Naive B cell (primary cell): ENCODE data around the gene ATOSB. TPM values are rescaled to one million over a fixed set of nuclear protein-coding genes. Genes with fewer than 3 reads are reported as not detected.

Experiments
- ATAC-seq, 2 donors: fragments of 150-1000 bp; cut with Tn5 transposase; 2 replicates each; pipeline ENCODE4 v1.10.0; 2021; ENCODE audit warnings: low read depth in 2 of 2, mild to moderate bottlenecking in 2 of 2, moderate library complexity in 2 of 2
- DNase-seq: peaks from one replicate; pipeline ENCODE4 v3.0.0; 2022
- H3K27ac Mint-ChIP-seq, 6 donors: one replicate each; pipeline ENCODE4 v1.8.0; 2020 to 2022; ENCODE audit warnings: mild to moderate bottlenecking in 6 of 6, mixed read lengths in 6 of 6, moderate library complexity in 5 of 6, inconsistent platforms in 2 of 6
- H3K27me3 Mint-ChIP-seq, 3 donors: one replicate each; pipeline ENCODE4 v1.8.0; 2021 to 2022; ENCODE audit warnings: mixed read lengths in 3 of 3, mild to moderate bottlenecking in 1 of 3
- H3K36me3 Mint-ChIP-seq, 2 donors: one replicate each; pipeline ENCODE4 v1.8.0; 2020 to 2022; ENCODE audit warnings: mixed read lengths in 2 of 2, inconsistent platforms in 1 of 2, mild to moderate bottlenecking in 1 of 2
- H3K4me1 Mint-ChIP-seq, 3 donors: one replicate each; pipeline ENCODE4 v1.8.0; 2020 to 2022; ENCODE audit warnings: mixed read lengths in 3 of 3, inconsistent platforms in 1 of 3, mild to moderate bottlenecking in 1 of 3, moderate library complexity in 1 of 3
- H3K4me3 Mint-ChIP-seq, 8 donors: one replicate each; pipeline ENCODE4 v1.8.0; 2020 to 2022; ENCODE audit warnings: mild to moderate bottlenecking in 8 of 8, mixed read lengths in 8 of 8, moderate library complexity in 8 of 8, inconsistent platforms in 2 of 8
- H3K9me3 Mint-ChIP-seq, 7 donors: one replicate each; pipeline ENCODE4 v1.8.0; 2020 to 2022; ENCODE audit warnings: mixed read lengths in 7 of 7, mild to moderate bottlenecking in 5 of 7, inconsistent platforms in 2 of 7, moderate library complexity in 1 of 7
- polyA plus RNA-seq, 6 donors: library from polyadenylated mRNA; unstranded; fragments of 300-500 nt; fragmentation: Illumina TruSeq; gene quantifications; one replicate each; pipeline ENCODE4 v1.2.3, GENCODE V29; 2021; ENCODE audit warnings: low read depth in 6 of 6

ATOSB gene
- polyA plus RNA-seq, 6 donors from 2014 or later = 0.10 to 1.6 (median 0.99) TPM

- peak; percentile 86 to 88 for ATAC-seq
- H3K27ac Mint-ChIP-seq = peak within 1 kb of the TSS; percentile 90 to 98 (median 95)
- H3K4me1 Mint-ChIP-seq = peaks cover 30 to 46% (median 43%) of the 10 kb centered on the region in 3 donors
- peak; percentile 98 for DNase-seq
- H3K27me3 Mint-ChIP-seq = no peaks in the 10 kb centered on the region
- H3K4me3 Mint-ChIP-seq = peak within 1 kb of the TSS; percentile 87 to 98 (median 94)
- H3K36me3 Mint-ChIP-seq = peaks cover 0 to 5% of the 10 kb centered on the region in 2 donors
- peaks cover 0 to 2% (median 0%) of the 10 kb centered on the region in 7 donors for H3K9me3 Mint-ChIP-seq
Observed at GRCh38 chr9:35072461-35073278, 43.0 kb downstream of the ATOSB start, which contains the start of gene VCP. TSS of gene VCP (minus strand) at chr9:35072625. CDS start at chr9:35072353, 272 bp downstream.

GRCh38 chr9:35071814-35072460 is 43.7 kb downstream of the ATOSB start:
- Mint-ChIP-seq H3K36me3 (peaks cover 7 to 10% of the 10 kb centered on the region in 2 donors), H3K4me3 (peak overlapping the region; percentile 87 to 98 (median 94)), H3K27ac (peak overlapping the region; percentile 90 to 98 (median 95)), H3K9me3 (peaks cover 0 to 2% (median 0%) of the 10 kb centered on the region in 7 donors), H3K27me3 (no peaks in the 10 kb centered on the region), H3K4me1 (peaks cover 31 to 51% (median 50%) of the 10 kb centered on the region in 3 donors)
- peak; percentile 50 to 56 for ATAC-seq
- peak; percentile 83 for DNase-seq

- H3K36me3 Mint-ChIP-seq = peaks cover 12 to 15% of the 10 kb centered on the region in 2 donors
- ATAC-seq (no peak), DNase-seq (peak; percentile 47)
- H3K9me3 Mint-ChIP-seq = peaks cover 0 to 2% (median 0%) of the 10 kb centered on the region in 7 donors
- no peaks in the 10 kb centered on the region for H3K27me3 Mint-ChIP-seq
- peak overlapping the region; percentile 88 to 98 (median 95) for H3K27ac Mint-ChIP-seq
- H3K4me3 Mint-ChIP-seq = peak overlapping the region; percentile 87 to 98 (median 94)
- peaks cover 31 to 55% (median 55%) of the 10 kb centered on the region in 3 donors for H3K4me1 Mint-ChIP-seq
Observed at GRCh38 chr9:35070823-35071813, 44.5 kb downstream of the ATOSB start.

GRCh38 chr9:35069020-35069419 is 46.6 kb downstream of the ATOSB start:
- peaks cover 0 to 2% (median 0%) of the 10 kb centered on the region in 7 donors for H3K9me3 Mint-ChIP-seq
- peaks cover 31 to 55% (median 50%) of the 10 kb centered on the region in 3 donors for H3K4me1 Mint-ChIP-seq
- peaks cover 12 to 15% of the 10 kb centered on the region in 2 donors for H3K36me3 Mint-ChIP-seq
- H3K27me3 Mint-ChIP-seq = no peaks in the 10 kb centered on the region
- peak overlapping the region in 2 of 6 donors; percentile 36 to 50 for H3K27ac Mint-ChIP-seq
- peak overlapping the region in 7 of 8 donors; percentile 42 to 98 (median 68) for H3K4me3 Mint-ChIP-seq
- DNase-seq = no peak
- no peak for ATAC-seq

GRCh38 chr9:35067056-35067455 is 48.6 kb downstream of the ATOSB start:
- Mint-ChIP-seq H3K36me3 (peaks cover 30 to 33% of the 10 kb centered on the region in 2 donors), H3K4me1 (peaks cover 25 to 47% (median 43%) of the 10 kb centered on the region in 3 donors), H3K9me3 (no peaks in the 10 kb centered on the region), H3K27me3 (no peaks in the 10 kb centered on the region), H3K4me3 (peak overlapping the region in 1 of 8 donors; percentile 10), H3K27ac (peak overlapping the region in 1 of 6 donors; percentile 61)
- ATAC-seq (no peak), DNase-seq (no peak)

- no peak for DNase-seq
- H3K27me3 Mint-ChIP-seq = no peaks in the 10 kb centered on the region
- peaks cover 43 to 45% of the 10 kb centered on the region in 2 donors for H3K36me3 Mint-ChIP-seq
- H3K4me3 Mint-ChIP-seq = no peak overlapping the region
- peaks cover 0 to 10% (median 3%) of the 10 kb centered on the region in 3 donors for H3K4me1 Mint-ChIP-seq
- ATAC-seq = no peak
- no peaks in the 10 kb centered on the region for H3K9me3 Mint-ChIP-seq
- peak overlapping the region in 4 of 6 donors; percentile 26 to 88 (median 66) for H3K27ac Mint-ChIP-seq
Observed at GRCh38 chr9:35060548-35061207, 55.0 kb downstream of the ATOSB start.

GRCh38 chr9:35059438-35059837 is 56.2 kb downstream of the ATOSB start:
- DNase-seq (no peak), ATAC-seq (no peak)
- Mint-ChIP-seq H3K9me3 (no peaks in the 10 kb centered on the region), H3K4me3 (no peak overlapping the region), H3K4me1 (peaks cover 0 to 10% (median 3%) of the 10 kb centered on the region in 3 donors), H3K27ac (no peak overlapping the region), H3K36me3 (peaks cover 47 to 48% of the 10 kb centered on the region in 2 donors), H3K27me3 (no peaks in the 10 kb centered on the region)

- peaks cover 3 to 10% (median 3%) of the 10 kb centered on the region in 3 donors for H3K4me1 Mint-ChIP-seq
- DNase-seq (no peak), ATAC-seq (no peak)
- no peaks in the 10 kb centered on the region for H3K9me3 Mint-ChIP-seq
- H3K27ac Mint-ChIP-seq = no peak overlapping the region
- no peaks in the 10 kb centered on the region for H3K27me3 Mint-ChIP-seq
- no peak overlapping the region for H3K4me3 Mint-ChIP-seq
- peaks cover 34 to 38% of the 10 kb centered on the region in 2 donors for H3K36me3 Mint-ChIP-seq
Observed at GRCh38 chr9:35057271-35057620, 58.4 kb downstream of the ATOSB start.

- Mint-ChIP-seq H3K4me3 (no peak overlapping the region), H3K27me3 (no peaks in the 10 kb centered on the region), H3K9me3 (no peaks in the 10 kb centered on the region), H3K4me1 (peaks cover 3 to 10% (median 3%) of the 10 kb centered on the region in 3 donors), H3K27ac (no peak overlapping the region), H3K36me3 (peaks cover 31 to 36% of the 10 kb centered on the region in 2 donors)
- DNase-seq = no peak
- ATAC-seq = no peak
Observed at GRCh38 chr9:35056571-35057270, 58.9 kb downstream of the ATOSB start.

- no peak for DNase-seq
- Mint-ChIP-seq H3K4me3 (no peak overlapping the region), H3K4me1 (peaks cover 9 to 17% (median 10%) of the 10 kb centered on the region in 3 donors), H3K27ac (peak overlapping the region in 1 of 6 donors; percentile 2), H3K9me3 (no peaks in the 10 kb centered on the region), H3K27me3 (no peaks in the 10 kb centered on the region), H3K36me3 (peaks cover 21 to 36% of the 10 kb centered on the region in 2 donors)
- ATAC-seq = no peak
Observed at GRCh38 chr9:35054871-35055644, 60.6 kb downstream of the ATOSB start.

GRCh38 chr9:35054185-35054835 is 61.4 kb downstream of the ATOSB start:
- H3K4me3 Mint-ChIP-seq = no peak overlapping the region
- DNase-seq (no peak), ATAC-seq (no peak)
- no peaks in the 10 kb centered on the region for H3K9me3 Mint-ChIP-seq
- peak overlapping the region in 3 of 6 donors; percentile 1 to 16 (median 2) for H3K27ac Mint-ChIP-seq
- H3K27me3 Mint-ChIP-seq = no peaks in the 10 kb centered on the region
- peaks cover 17 to 32% of the 10 kb centered on the region in 2 donors for H3K36me3 Mint-ChIP-seq
- H3K4me1 Mint-ChIP-seq = peaks cover 8 to 14% (median 9%) of the 10 kb centered on the region in 3 donors
